Aorta (tissue), 5 donors: ENCODE measurements around the gene EOGT. TPM values are rescaled to one million over a fixed set of nuclear protein-coding genes. Genes with fewer than 3 reads are reported as not detected.
A peak's percentile ranks its signal among the peaks of the same experiment; 100 is the strongest.

Experiments used
- ATAC-seq: fragments of 200-7000 bp; cut with Tn5 transposase; one replicate; pipeline ENCODE4 v1.9.1; 2022; ENCODE audit warnings: moderate library complexity; ENCODE audit not compliant: low FRiP score
- DNase-seq, 2 donors: peaks; one replicate each; pipeline ENCODE4 v3.0.0-alpha.2; 2020
- H3K27ac ChIP-seq, 2 donors: one replicate each; pipeline ENCODE4 v1.5.1; 2013; ENCODE audit warnings: low read length in 2 of 2, mild to moderate bottlenecking in 2 of 2, moderate library complexity in 2 of 2, control low read depth in 1 of 2, inconsistent platforms in 1 of 2, low read depth in 1 of 2
- H3K27me3 ChIP-seq, 2 donors: one replicate each; pipeline ENCODE4 v1.6.1; 2013; ENCODE audit warnings: control low read depth in 1 of 2, low read length in 1 of 2, mild to moderate bottlenecking in 1 of 2, moderate library complexity in 1 of 2; ENCODE audit not compliant: insufficient read depth in 2 of 2, control insufficient read depth in 1 of 2
- H3K36me3 ChIP-seq, 2 donors: one replicate each; pipeline ENCODE4 v1.6.1; 2013; ENCODE audit warnings: control low read depth in 1 of 2, low read length in 1 of 2, mild to moderate bottlenecking in 1 of 2; ENCODE audit not compliant: insufficient read depth in 2 of 2, control insufficient read depth in 1 of 2
- H3K4me1 ChIP-seq, 2 donors: one replicate each; pipeline ENCODE4 v1.6.1; 2013; ENCODE audit warnings: low read length in 2 of 2, control low read depth in 1 of 2, mild to moderate bottlenecking in 1 of 2, moderate library complexity in 1 of 2; ENCODE audit not compliant: insufficient read depth in 2 of 2, control insufficient read depth in 1 of 2
- H3K4me3 ChIP-seq, 2 donors: one replicate each; pipeline ENCODE4 v1.5.1; 2013; ENCODE audit warnings: low read length in 2 of 2, control low read depth in 1 of 2, mild to moderate bottlenecking in 1 of 2
- H3K9me3 ChIP-seq: one replicate; pipeline ENCODE4 v1.6.1; 2013; ENCODE audit warnings: mild to moderate bottlenecking, low read length; ENCODE audit not compliant: control insufficient read depth
- WGBS, 2 donors: extraction: QIAGEN DNeasy Blood & Tissue Kit; methylation state at CpG; one replicate each; pipeline ENCODE4 v1.1.7; 2013; 5-methylcytosine and 5-hydroxymethylcytosine counted together
- intact Hi-C, 2 donors: fragments of 100-400 bp; cut with DNase I; formaldehyde crosslinking; loops; one replicate each; pipeline versions ENCODE4 v1.14.2 to v1.15.0; 2022
- microRNA-seq, 2 donors: library from miRNA; unstranded; fragments of <30 nt; microRNA quantifications; one replicate each; pipeline ENCODE4 v1.2.0, GENCODE V29; 2020
- polyA plus RNA-seq, 2 donors: library from polyadenylated mRNA; stranded (reverse); fragments of 200-250 nt; gene quantifications; one replicate each; pipeline ENCODE4 v1.2.3, GENCODE V29; 2013
- total RNA-seq, 2 donors: library from RNA; stranded (reverse); fragmentation: NEBNext Ultra II Directional; extraction: Animal tissue kit (Norgen Biotek cat#: 25700); gene quantifications; one replicate each; pipeline ENCODE4 v1.2.1, GENCODE V29; 2021
- donor health status: healthy with polysubstance abuse.
- donor health status: Bipolar disorder and iron deficiency.
- donor health status: DM: no; HTN: no; CAD: no.
- donor health status: DM: no; HTN: no; CAD: no.
- donor health status: DM: yes; HTN: yes; CAD: no.

EOGT gene
- total and polyA plus RNA-seq, 4 donors, result 40.6 to 134 (median 104) TPM

DNA sequence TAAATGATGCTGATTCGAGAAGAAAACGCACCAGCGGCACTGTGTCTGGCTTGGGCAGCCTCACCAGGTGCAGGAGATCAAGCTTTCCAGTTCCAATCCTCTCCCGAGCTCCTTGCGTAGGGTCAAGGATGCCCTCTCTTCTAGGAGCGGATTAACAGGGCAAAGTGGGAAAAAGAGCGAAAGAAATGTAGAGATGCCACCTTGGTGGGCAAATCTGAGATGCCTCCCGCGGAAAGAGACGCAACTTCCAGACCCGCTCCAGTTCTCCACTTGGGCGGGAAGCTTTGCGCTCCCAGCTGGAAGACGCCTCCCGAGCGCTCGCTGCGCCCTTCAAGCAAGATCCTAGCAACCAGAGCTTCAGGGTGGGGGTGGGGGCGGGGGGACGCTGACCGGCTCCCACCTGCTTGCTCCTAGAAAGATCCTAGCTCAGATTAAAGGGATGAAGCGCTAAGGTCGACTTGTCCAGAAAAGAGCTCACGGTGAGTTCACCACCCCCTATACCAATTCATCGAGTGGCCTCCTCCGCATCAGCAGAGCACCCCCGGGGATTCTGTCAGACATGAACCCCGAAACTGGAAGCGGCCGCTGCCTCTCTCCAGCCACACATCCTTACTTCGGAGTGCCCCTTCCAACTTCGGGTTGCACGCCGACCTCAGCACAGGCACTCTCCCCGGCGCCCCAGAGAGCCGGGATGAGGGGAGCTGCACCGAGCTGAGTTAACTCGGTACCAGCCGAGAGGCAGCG lies 81.9 kb downstream of the EOGT start:
- no peak for DNase-seq
- 2 to 3% methylated on average over 40 to 41 of the region's 41 CpGs for WGBS, 2 donors
- H3K27ac ChIP-seq, result no peak overlapping the region
- H3K4me1 ChIP-seq, result no peaks in the 10 kb centered on the region
- H3K4me3 ChIP-seq, result peak overlapping the region in 1 of 2 donors; percentile 27
- ATAC-seq, result no peak
- no peaks in the 10 kb centered on the region for H3K36me3 ChIP-seq
- H3K9me3 ChIP-seq, result peaks cover 2% of the 10 kb centered on the region
- intact Hi-C loops, result no loop called here
- H3K27me3 ChIP-seq, result peaks cover 0 to 7% of the 10 kb centered on the region in 2 donors

Small RNA genes within 50 kb of the gene (microRNA-seq; reads per million reads assigned to microRNA genes)
- 0 to 0.60 reads per million in 2 donors for gene MIR3136

Other genes with a start within 250 kb of the EOGT start
- not detected for gene TAFA4, start 81.1 kb downstream of the EOGT start, total RNA-seq
- not detected for gene TAFA4, start 81.1 kb downstream of the EOGT start, polyA plus RNA-seq
- 10 to 100 TPM; 45.6 to 52.8 TPM for gene TMF1, start 38.6 kb upstream of the EOGT start, total RNA-seq
- 10 to 100 TPM in 1 of 2 donors, 1 to 10 TPM in 1; 7.4 to 14.8 TPM for gene TMF1, start 38.6 kb upstream of the EOGT start, polyA plus RNA-seq
- gene UBA3, start 66.7 kb upstream of the EOGT start, total RNA-seq, result 10 to 100 TPM; 38.0 to 59.7 TPM
- gene UBA3, start 66.7 kb upstream of the EOGT start, polyA plus RNA-seq, result 10 to 100 TPM; 32.2 to 38.3 TPM
- 100 to 1,000 TPM; 129 to 205 TPM for gene ARL6IP5, start 71.3 kb upstream of the EOGT start, total RNA-seq
- gene ARL6IP5, start 71.3 kb upstream of the EOGT start, polyA plus RNA-seq, result 100 to 1,000 TPM; 160 to 195 TPM
- gene LMOD3, start 108.9 kb upstream of the EOGT start, total RNA-seq, result under 1 TPM in 1 of 2 donors, not detected in 1; 0.12 TPM
- not detected for gene LMOD3, start 108.9 kb upstream of the EOGT start, polyA plus RNA-seq